ENCODE measurements around the gene CDC14B. TPM values are rescaled to one million over a fixed set of nuclear protein-coding genes. Genes with fewer than 3 reads are reported as not detected.

The CDC14B gene
- total RNA-seq, 1 donor, result 26.8 TPM

DNA sequence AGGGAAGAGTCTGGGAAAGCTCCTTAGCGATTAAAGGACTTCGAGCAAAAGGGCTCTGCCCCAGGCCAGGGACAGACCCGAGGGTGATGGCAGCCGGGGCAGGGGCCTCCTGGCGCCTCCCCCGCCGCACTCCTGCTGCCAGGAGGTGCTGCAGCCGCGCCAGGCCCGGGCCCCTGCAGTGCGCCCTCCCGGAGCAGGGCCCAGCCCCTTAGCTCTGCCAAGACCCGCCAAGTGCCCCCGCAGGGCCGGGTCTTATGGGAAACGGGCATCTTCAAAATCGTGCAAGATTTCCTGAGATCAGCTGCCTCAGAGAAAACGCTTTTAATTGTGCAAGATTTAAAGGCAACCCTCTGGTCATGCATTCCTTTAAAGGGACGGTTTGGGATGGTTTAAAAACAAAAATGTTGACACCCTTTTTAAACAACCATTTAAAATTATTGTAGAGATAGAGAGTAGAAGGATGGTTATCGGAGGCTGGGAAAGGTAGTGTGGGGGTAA lies 52.4 kb downstream of the CDC14B start:
- H3K4me3 ChIP-seq (ENCODE audit: low read depth, low read length), result peak overlapping the region; percentile 66
- DNase-seq (ENCODE audit: low read depth), result peak; percentile 34
- TF ChIP-seq, protein P1, sequence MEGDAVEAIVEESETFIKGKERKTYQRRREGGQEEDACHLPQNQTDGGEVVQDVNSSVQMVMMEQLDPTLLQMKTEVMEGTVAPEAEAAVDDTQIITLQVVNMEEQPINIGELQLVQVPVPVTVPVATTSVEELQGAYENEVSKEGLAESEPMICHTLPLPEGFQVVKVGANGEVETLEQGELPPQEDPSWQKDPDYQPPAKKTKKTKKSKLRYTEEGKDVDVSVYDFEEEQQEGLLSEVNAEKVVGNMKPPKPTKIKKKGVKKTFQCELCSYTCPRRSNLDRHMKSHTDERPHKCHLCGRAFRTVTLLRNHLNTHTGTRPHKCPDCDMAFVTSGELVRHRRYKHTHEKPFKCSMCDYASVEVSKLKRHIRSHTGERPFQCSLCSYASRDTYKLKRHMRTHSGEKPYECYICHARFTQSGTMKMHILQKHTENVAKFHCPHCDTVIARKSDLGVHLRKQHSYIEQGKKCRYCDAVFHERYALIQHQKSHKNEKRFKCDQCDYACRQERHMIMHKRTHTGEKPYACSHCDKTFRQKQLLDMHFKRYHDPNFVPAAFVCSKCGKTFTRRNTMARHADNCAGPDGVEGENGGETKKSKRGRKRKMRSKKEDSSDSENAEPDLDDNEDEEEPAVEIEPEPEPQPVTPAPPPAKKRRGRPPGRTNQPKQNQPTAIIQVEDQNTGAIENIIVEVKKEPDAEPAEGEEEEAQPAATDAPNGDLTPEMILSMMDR (IDR thresholded peaks at IDR 0.05; ENCODE audit: insufficient read depth, low read depth, low read length), result no peak

DNA sequence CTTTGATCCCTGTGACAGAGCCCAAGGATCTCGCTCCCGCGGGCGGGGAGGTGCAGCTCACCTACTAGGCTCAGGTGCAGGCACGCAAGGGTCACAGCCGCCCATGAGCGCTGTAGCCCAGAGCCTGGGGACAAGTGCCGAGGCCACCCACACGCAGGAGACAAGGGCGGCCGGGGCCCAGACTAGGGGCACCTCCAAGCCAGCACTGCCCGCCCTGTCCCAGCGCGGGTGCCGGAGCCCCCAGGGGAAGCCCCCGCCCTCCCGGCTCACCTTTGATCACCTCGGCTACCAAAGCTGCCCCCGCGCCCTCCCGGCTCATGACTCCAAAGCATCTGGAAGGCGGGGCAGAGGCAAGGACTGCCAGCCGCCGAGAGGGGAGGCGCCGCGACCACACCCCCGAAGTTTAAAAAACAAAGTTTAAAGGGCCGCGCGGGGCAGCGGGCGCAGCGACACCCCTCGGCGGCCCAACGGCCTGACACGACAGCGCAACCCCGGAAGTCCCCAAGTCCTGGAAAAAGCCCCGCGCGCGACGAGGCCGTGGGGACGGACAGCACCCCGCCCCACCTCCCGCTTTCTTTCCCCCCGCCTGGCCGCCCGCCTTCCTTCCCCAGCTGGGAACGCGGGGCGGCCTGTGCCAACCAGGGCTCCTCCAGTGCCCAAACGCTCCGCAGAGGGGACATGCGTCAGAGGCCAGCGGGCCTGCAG lies 53.0 kb downstream of the CDC14B start:
- H3K4me3 ChIP-seq (ENCODE audit: low read depth, low read length), result peak overlapping the region; percentile 66
- peak; percentile 46 for DNase-seq (ENCODE audit: low read depth)
- TF ChIP-seq, protein P1 (IDR thresholded peaks at IDR 0.05; ENCODE audit: insufficient read depth, low read depth, low read length), result peak; percentile 51

DNA sequence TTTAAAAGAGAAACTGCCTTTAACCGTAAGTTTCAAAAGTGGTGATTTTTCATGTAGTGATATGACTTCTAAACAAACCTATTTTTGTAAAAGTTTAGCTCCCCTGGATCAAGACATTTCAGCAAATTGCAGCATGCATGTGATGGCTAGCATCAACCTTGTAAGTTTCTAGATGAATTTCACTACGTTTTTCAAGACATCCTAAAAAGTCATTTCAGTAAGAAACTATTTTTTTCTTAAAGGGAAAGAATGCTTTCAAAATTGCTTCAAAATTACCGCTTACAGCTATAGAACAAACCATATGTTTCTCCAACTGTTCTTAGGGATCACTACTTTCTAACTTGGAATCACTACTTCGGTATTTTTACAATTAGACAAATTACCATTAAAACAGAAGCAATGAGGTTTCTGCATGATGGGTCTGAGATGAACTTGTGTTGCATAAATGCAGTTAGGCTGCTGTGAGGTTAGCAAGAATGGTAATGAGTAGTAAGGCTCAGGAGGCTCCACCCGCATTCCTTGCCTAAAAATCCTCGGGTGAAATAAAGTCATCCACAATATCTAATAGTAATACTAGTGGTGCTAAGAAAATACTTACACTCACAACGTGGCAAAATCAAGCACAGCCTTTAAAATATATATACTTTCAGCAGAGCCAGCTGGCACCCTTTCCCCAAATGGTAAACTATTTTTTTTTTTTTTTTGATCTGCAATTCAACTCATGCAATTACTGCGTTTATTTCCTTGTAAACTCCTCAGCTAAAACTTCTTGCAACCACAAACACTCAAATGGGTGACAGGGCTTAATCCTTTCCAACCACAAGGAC lies 53.8 kb downstream of the CDC14B start:
- DNase-seq (ENCODE audit: low read depth), result peak; percentile 52
- TF ChIP-seq, protein P1 (IDR thresholded peaks at IDR 0.05; ENCODE audit: insufficient read depth, low read depth, low read length), result no peak
- peak overlapping the region; percentile 66 for H3K4me3 ChIP-seq (ENCODE audit: low read depth, low read length)

DNA sequence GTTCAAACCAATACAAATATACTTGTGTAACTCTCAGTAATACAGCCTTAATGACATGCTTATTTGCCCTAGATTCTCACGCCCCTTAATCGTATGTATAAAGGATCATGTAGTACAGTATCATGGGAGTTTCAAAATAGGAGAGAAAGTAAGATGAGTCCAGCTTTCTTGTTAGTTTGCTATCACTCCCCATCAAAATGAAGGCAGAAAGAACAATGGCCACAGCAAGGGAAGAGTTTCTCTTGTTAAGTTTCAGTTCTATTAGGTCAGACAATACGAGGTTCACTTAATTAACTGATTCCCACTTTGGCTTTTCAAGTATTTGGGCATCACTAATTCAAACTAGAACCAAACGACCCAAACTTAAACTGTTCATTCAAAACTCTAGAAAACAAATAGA lies 55.4 kb downstream of the CDC14B start:
- TF ChIP-seq, protein P1 (IDR thresholded peaks at IDR 0.05; ENCODE audit: insufficient read depth, low read depth, low read length), result no peak
- no peak overlapping the region for H3K4me3 ChIP-seq (ENCODE audit: low read depth, low read length)

DNA sequence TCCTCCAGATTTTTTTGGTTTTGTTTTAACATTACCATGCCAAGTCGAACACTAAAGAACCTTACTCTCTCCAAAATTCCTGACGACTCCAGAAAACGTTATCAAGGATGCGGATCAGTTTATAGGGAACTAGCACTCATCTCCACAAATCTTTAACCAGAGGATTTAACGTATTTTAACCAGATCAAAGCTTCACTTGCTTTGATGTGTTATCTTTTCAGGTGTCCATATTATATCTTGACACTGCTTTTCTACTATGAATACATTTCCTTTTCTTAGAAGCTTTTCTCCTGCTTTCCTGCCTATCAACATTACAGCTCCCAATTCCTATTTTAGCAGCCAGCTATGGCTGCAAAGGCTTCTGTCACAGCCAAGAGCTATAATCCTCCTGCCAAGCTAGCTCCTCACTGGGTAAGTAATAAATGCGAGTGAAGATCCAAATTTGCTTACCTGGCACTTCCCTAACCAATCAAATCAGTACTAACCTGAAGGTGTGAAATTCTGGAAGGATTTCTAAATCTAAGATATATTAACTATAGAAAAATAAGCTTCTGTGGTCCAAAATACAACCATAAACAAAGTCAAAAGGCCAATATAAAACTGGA lies 60.2 kb downstream of the CDC14B start:
- TF ChIP-seq, protein P1 (IDR thresholded peaks at IDR 0.05; ENCODE audit: insufficient read depth, low read depth, low read length), result no peak
- DNase-seq (ENCODE audit: low read depth), result no peak

More for the DNA sequence above, 55.4 kb downstream of the CDC14B start:
- no peak for DNase-seq (ENCODE audit: low read depth)

DNA sequence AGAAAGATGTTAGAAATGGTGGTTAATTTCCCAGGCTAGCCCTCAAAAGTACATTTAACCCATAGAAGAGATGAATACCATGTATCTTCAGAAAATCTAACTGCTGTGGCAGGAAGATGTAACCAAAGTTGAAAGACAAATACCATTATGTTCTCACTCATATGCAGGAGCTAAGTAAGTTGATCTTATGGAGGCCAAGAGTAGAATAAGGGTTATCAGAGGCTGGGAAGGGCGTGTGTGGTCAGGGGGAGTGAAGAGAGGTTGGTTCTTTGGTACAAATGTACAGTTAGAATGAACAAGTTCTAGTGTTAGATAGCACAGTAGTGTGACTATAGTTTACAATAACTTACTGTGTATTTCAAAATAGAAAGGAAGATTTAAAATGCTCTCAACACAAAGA lies 61.7 kb downstream of the CDC14B start:
- no peak overlapping the region for H3K4me3 ChIP-seq (ENCODE audit: low read depth, low read length)
- DNase-seq (ENCODE audit: low read depth), result no peak
- TF ChIP-seq, protein P1 (IDR thresholded peaks at IDR 0.05; ENCODE audit: insufficient read depth, low read depth, low read length), result no peak

More for the DNA sequence above, 60.2 kb downstream of the CDC14B start:
- H3K4me3 ChIP-seq (ENCODE audit: low read depth, low read length), result no peak overlapping the region

Measured in fibroblast of villous mesenchyme (primary cell).